AG09319 (cell line): Measurements from ENCODE around the gene MEF2C.

ENCODE experiments used
- DNase-seq: peaks from one replicate; pipeline ENCODE4 v3.0.0-alpha.2; 2010; ENCODE audit warnings: low read depth; ENCODE audit errors: extremely low read depth
- TF ChIP-seq, protein P1 (sequence below): IDR thresholded peaks from 2 replicates; pipeline ENCODE4 v1.5.1; 2011; ENCODE audit warnings: low read depth, mild to moderate bottlenecking, inconsistent platforms, low read length, moderate library complexity

Gene MEF2C

DNA sequence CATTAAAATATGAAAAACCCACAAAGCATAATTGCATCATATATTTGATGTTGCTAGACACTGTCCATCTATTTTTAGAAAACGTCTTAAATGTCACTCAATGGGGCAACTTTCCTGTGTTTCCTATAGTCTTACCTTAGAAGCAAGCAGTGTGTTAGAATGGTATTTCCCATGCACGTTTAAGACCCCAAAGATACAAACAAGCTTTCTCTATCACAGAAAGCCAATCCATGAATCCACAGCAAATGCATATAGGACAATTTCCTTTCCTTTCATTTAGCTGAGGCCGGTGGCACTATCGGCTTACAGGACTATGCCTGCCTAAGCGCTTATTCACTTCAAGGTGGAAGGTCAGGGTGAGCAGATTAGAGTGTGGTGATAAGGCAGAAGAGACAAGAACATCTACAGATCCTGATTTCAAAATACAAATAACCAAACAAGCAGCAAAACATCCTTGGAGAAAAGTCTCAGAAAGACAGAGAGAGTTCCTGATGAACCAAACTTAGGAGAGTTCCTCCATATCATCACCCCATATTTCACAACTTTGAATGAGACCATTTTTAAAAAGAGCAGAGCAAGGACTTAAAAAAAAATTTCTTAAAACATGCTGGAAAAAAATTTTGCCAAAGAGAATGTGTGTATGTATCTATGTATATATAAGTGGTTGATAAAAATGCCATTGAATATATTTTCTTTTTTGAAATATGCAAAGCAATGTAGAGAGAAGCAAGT, 57.2 kb downstream of the MEF2C start:
- DNase-seq = no peak
- TF ChIP-seq, protein P1, sequence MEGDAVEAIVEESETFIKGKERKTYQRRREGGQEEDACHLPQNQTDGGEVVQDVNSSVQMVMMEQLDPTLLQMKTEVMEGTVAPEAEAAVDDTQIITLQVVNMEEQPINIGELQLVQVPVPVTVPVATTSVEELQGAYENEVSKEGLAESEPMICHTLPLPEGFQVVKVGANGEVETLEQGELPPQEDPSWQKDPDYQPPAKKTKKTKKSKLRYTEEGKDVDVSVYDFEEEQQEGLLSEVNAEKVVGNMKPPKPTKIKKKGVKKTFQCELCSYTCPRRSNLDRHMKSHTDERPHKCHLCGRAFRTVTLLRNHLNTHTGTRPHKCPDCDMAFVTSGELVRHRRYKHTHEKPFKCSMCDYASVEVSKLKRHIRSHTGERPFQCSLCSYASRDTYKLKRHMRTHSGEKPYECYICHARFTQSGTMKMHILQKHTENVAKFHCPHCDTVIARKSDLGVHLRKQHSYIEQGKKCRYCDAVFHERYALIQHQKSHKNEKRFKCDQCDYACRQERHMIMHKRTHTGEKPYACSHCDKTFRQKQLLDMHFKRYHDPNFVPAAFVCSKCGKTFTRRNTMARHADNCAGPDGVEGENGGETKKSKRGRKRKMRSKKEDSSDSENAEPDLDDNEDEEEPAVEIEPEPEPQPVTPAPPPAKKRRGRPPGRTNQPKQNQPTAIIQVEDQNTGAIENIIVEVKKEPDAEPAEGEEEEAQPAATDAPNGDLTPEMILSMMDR = no peak

GRCh38 chr5:88824892-88825583, 57.9 kb downstream of the MEF2C start:
- peak; percentile 3 for DNase-seq
- TF ChIP-seq, protein P1 = no peak

- TF ChIP-seq, protein P1 = no peak
- DNase-seq = no peak
These were observed 58.8 kb downstream of the MEF2C start for GRCh38 chr5:88824141-88824540.

DNA sequence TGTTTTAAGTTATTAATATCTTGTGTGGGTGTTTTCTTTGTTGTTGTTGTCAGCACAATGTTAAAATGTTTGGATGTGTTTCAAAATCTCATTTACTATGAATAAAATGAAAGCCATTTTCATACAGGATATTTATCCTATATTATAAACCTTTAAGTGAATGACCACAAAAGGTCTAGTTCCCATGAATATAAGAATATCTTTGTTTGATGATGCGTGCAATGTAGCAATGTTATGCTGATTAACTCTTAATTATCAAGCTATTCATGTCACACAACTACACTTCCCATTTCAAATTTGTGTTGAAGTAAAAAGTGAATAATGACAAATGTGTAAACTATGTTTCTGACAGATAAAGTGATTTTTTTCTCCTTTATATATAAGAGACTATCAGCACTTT, 59.8 kb downstream of the MEF2C start:
- TF ChIP-seq, protein P1 = no peak
- no peak for DNase-seq

DNA sequence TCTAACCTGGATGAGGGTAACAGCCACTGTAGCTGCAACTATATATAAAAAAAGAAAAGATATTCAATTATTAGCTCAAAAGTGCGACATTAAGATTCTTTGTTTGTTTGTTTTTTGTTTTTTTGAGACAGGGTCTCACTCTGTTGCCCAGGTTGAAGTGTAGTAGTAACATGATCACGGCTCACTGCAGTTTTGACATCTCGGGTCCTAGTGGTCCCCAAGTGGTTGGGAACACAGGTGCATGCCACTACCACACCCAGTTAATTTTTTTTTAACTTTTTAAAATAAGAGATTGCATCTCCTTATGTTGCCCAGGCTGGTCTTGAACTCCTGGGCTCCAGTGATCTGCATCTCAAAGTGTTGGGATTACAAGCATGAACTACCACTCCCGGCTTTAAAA, 61.8 kb downstream of the MEF2C start:
- TF ChIP-seq, protein P1 = no peak
- DNase-seq = no peak

GRCh38 chr5:88820581-88820980, 62.4 kb downstream of the MEF2C start:
- DNase-seq = no peak
- TF ChIP-seq, protein P1 = no peak

DNA sequence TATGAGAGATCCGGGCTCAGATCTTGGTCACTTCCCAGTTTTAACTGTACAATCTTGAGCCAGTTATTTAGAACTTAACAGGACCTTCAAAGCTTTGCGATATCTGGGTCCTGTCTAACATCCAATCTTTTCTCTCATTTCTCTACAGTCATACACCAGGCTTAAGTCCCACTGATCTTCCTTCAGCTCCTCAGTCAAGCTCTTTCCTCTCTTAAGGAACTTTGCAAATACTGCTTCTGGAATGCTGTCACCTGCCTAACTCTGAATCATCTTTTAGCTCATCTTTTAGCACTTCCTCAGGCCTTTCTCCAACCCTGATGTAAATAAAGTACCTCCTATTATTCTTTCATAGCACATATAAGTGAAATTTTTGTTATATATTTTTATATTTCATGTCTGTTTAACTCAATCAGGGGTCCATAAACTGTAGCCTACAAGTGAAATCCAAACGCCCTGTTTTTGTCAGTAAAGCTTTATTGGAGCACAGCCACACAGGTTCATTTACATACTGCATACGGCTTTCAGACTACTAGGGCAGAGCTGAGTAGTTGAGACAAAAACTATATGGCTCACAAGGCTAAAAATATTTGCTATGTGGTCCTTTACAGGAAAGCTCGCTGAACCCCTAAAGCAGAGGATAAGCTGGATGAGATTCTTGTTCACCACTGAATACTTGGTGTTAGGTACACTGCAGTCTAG, 63.5 kb downstream of the MEF2C start:
- DNase-seq = no peak
- TF ChIP-seq, protein P1 = no peak
